D721Med (cell line): ENCODE data around the gene CASZ1.

ENCODE experiments used
- DNase-seq: peaks from one replicate; pipeline ENCODE4 v3.0.0; 2011; ENCODE audit warnings: low spot score; ENCODE audit not compliant: insufficient read length
- FAIRE-seq: peaks from 2 replicates; lab custom pipeline; 2011; peaks lifted over from hg19 to GRCh38; lab: Jason Lieb, UNC
- CTCF ChIP-seq: IDR thresholded peaks from 2 replicates; pipeline ENCODE4 v1.5.1; 2012; ENCODE audit warnings: mild to moderate bottlenecking, control low read depth; ENCODE audit not compliant: insufficient read depth; ENCODE audit errors: missing control alignments

Gene CASZ1

GRCh38 chr1:10663678-10664035 is 132.8 kb downstream of the CASZ1 start:
- FAIRE-seq, result no peak
- no peak for TF ChIP-seq CTCF
- no peak for DNase-seq

GRCh38 chr1:10662824-10663677 is 133.4 kb downstream of the CASZ1 start:
- TF ChIP-seq CTCF, result no peak
- DNase-seq (no peak), FAIRE-seq (no peak)

GRCh38 chr1:10662090-10662688 is 134.3 kb downstream of the CASZ1 start:
- TF ChIP-seq CTCF, result no peak
- FAIRE-seq (no peak), DNase-seq (no peak)

GRCh38 chr1:10661453-10661852 is 135.0 kb downstream of the CASZ1 start:
- no peak for FAIRE-seq
- TF ChIP-seq CTCF, result no peak
- no peak for DNase-seq

- no peak for DNase-seq
- no peak for FAIRE-seq
- no peak for TF ChIP-seq CTCF
Observed at GRCh38 chr1:10659646-10660540, 136.6 kb downstream of the CASZ1 start.

- no peak for TF ChIP-seq CTCF
- no peak for DNase-seq
- no peak for FAIRE-seq
Observed at GRCh38 chr1:10659218-10659617, 137.2 kb downstream of the CASZ1 start.
